A673 (cell line): Measurements from ENCODE around the gene HERC4.

ENCODE experiments used
- EZH2 ChIP-seq: fragments of 200-600 bp; sonication (generic); IDR thresholded peaks from 2 replicates; pipeline ENCODE4 v1.6.1; 2017; ENCODE audit warnings: borderline replicate concordance, low read depth, mild to moderate bottlenecking, mixed read lengths, antibody characterized with exemption, low read length; ENCODE audit not compliant: poor library complexity, severe bottlenecking
- TF ChIP-seq, protein P1 (sequence below): fragments of 300-800, 200-600 bp; sonication (generic); conservative IDR thresholded peaks from 2 replicates; pipeline ENCODE4 v1.5.1; 2017; ENCODE audit warnings: low read depth, mild to moderate bottlenecking, antibody characterized with exemption, low read length, moderate library complexity, mixed read lengths

GRCh38 chr10:67969875-67970274, 105.2 kb downstream of the HERC4 start:
- no peak for TF ChIP-seq EZH2
- TF ChIP-seq, protein P1, sequence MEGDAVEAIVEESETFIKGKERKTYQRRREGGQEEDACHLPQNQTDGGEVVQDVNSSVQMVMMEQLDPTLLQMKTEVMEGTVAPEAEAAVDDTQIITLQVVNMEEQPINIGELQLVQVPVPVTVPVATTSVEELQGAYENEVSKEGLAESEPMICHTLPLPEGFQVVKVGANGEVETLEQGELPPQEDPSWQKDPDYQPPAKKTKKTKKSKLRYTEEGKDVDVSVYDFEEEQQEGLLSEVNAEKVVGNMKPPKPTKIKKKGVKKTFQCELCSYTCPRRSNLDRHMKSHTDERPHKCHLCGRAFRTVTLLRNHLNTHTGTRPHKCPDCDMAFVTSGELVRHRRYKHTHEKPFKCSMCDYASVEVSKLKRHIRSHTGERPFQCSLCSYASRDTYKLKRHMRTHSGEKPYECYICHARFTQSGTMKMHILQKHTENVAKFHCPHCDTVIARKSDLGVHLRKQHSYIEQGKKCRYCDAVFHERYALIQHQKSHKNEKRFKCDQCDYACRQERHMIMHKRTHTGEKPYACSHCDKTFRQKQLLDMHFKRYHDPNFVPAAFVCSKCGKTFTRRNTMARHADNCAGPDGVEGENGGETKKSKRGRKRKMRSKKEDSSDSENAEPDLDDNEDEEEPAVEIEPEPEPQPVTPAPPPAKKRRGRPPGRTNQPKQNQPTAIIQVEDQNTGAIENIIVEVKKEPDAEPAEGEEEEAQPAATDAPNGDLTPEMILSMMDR = no peak
